ENCODE measurements around the gene GPA33. TPM values are rescaled to one million over a fixed set of nuclear protein-coding genes. Genes with fewer than 3 reads are reported as not detected.

Gene GPA33, protein sequence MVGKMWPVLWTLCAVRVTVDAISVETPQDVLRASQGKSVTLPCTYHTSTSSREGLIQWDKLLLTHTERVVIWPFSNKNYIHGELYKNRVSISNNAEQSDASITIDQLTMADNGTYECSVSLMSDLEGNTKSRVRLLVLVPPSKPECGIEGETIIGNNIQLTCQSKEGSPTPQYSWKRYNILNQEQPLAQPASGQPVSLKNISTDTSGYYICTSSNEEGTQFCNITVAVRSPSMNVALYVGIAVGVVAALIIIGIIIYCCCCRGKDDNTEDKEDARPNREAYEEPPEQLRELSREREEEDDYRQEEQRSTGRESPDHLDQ
- 1 to 10 TPM in 3 of 4 donors, under 1 TPM in 1; 0.71 to 1.3 (median 1.2) TPM for polyA plus RNA-seq (ENCODE audit: insufficient read length in 4 of 4)

DNA sequence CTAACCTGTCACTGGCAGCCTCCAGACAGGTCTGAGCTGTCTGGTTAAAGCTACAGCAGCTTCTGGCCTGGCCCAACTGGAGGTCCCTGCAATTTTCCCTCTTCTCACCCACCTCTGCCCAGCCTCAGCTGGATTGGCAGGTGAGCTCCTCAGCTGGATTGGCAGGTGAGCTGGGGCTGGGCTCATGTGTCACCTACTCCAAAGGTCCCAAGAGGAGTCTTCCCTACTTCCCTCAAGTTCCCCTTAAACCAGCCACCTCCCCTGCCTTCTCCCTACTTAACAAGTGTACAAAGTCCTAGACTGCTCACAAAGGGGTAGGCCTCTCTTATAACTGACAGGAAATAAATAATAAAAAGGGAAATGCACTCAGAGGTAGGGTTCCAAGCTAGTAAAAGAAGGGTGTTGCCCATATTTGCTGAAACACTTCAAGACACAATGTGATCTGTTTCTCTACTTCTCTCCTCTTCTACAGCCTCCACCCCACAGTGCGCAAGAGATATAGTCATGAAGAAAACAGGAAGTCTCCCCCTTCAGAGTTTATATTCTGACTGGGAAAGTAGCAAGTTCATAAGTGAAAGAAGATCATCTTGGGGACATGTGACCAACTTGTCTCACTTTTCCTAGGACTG lies at the start of gene GPA33:
Gene GPA33 (minus strand): TSS at position 64 of the 629 bp plus-strand sequence. CDS start 90 bp downstream, outside the sequence.
- DNase-seq (ENCODE audit: low read depth in 4 of 4, low spot score in 3 of 4): no peak

DNA sequence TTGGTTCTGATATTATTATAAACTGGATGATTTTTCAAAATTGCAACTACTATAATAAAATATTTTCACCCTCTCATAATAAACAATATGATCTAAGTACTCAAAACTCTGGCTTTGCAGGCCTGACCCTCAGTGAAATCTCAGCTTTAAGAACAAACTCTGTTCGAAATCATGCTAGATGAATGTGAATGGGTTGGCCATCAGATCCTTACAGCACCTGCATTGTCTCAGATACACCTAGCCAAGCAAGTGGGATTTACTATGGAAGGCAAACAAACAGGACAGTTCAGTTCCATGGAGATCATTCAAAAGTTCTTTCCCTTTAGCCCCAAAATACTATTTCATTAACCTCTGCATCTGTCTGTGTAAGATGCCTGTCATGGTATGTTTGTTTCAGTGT lies 48.5 kb upstream of the GPA33 start:
- DNase-seq (ENCODE audit: low read depth in 4 of 4, low spot score in 3 of 4): no peak

DNA sequence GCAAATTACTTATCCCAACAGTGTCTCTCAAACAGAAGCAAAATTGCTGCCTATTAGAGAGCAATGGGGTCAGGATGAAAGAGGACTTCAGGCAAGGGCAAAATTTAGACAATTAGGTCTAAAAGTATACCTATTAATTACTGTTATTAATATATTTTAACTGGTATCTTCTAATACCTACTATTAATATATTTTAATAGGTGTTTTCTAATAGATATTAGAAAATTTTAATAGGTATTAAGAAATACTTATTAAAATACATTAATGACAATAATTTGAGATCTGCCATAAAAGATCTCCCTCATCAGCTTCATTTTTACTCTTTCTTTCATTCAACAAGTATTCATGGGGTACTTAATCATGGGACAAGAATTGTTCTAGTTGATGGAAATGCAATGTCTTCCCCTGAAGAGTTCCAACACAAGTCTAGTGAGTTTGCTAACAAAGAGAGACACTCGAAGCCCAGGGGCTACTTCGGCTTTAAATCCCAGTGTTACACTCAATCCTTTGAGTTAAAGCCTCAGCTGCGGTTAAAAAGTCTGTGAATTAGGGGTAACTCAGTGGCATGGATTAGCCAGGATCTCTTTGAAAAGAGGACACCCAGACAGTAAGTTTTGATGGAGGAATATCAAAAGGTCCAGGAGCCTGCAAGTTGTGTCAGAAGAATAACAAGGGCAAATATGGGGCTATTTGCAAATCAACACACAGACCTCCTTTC lies 47.8 kb upstream of the GPA33 start:
- no peak for DNase-seq (ENCODE audit: low read depth in 4 of 4, low spot score in 3 of 4)

DNA sequence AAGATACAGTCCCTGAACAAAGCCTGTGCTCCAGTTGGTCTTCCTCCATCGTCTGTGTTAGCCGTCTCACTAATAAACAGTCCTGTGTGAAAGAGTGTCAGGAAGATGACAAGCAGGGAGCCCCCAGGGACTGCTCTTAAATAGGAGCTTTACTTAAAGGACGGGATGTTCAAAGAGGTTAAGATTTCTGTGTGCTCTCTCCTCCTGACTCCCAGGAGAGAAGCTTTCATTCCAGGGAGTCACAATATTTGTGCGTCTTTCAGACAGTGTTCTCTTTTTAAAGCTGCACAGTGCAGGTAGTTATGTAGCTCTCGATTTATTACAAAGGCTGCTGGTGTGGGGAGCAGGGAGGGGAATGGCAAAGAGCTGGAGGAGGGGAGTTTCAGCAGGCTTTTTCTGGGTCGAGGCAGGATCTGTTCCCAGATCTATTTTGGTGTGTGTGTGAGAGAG lies 47.2 kb upstream of the GPA33 start:
- no peak for DNase-seq (ENCODE audit: low read depth in 4 of 4, low spot score in 3 of 4)

DNA sequence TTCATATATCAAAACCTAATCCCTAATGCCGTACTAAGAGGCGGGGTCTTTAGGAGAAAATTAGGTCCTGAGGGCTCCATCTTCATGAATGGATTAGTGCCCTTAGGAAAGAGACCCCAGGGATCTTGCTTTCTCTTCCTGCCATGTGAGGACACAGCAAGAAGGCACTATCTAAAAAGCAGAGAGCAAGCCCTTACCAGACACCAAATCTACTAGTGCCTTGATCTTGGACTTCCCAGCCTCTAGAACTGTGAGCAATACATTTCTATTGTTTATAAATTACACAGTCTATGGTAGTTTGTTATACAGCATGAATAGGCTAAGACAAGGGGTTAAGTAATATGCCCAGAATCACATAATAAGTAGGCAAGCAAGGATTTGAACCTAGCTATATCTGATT lies 46.6 kb upstream of the GPA33 start:
- no peak for DNase-seq (ENCODE audit: low read depth in 4 of 4, low spot score in 3 of 4)

DNA sequence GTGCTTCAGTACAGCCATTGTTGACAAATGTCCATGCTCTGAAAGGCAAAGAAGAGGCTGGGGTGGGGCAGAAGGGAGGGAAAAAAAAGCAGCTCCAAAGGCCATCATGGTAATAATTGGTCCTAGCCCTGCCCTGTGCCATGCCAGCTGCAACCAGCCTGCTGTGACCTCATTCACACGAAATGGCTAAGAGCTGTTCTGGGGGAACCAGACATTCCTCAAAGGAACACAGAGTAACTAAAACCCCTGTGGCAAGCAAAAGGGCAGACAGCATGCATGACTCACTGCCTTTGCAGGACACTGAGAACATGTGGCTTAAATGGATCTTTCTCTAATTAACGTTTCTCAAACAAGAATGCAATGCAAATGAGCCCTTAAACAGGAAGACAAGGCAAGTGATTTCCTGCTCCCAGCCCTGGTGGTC lies 46.0 kb upstream of the GPA33 start:
- DNase-seq (ENCODE audit: low read depth in 4 of 4, low spot score in 3 of 4): no peak

DNA sequence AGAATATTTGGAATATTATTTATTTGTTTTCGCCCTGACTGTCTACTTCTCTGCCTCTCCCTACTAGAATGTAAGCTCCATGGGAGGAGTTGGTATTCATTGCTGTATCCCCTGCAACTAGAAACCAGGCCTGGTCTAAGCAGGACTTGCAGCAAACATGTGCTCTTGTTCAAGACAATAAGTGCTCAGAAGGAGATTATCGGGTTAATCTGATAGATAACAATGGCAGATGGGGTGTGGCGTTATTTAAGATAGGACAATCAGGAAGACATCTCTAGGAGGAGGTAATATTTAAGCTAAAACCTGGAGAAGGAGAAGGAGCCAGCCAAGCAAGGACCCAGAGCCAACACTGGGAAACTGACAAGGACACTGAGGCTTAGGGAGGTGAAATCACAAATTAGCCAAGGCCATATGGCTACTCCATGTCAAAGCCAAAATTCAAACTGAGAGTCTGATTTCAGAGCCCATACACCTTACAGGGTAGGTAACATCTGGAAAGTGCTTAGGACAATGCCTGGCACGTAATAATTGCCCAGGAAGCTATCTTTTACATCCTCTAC lies 45.2 kb upstream of the GPA33 start:
- no peak for DNase-seq (ENCODE audit: low read depth in 4 of 4, low spot score in 3 of 4)

DNA sequence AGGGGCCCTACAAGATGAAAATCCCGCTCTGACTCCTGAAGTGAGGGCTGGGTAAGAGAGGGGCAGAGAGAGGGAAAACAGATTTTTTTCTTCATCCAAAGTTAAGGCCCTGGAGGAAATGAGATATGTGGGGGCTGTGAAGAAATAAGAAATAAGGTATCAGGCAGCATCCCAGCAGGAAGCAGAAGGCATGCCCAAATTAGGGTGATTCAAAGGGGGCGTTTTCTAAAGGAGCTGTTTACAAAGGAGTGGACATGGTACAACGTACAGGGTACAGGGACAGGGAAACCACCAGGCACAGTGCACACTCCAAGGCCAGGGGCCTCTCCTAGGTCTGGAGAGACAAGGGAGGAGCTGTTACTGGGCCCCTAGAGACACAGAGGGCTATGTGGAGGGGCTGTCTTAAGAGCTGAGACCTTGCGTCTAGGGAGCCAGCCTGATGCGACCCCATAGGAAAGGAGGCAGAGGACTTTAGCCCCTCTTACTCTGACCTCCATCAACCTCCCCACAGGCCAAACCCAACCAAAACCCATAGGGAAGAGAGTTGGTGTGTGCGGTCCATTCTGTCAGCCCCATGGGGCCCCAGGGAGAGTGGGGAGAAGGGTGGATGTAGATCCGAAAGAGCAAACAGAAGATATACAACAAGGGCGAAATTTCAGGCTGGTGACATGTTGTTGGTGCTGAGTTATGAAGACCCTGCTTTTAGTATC lies 42.3 kb upstream of the GPA33 start:
- no peak for DNase-seq (ENCODE audit: low read depth in 4 of 4, low spot score in 3 of 4)

DNA sequence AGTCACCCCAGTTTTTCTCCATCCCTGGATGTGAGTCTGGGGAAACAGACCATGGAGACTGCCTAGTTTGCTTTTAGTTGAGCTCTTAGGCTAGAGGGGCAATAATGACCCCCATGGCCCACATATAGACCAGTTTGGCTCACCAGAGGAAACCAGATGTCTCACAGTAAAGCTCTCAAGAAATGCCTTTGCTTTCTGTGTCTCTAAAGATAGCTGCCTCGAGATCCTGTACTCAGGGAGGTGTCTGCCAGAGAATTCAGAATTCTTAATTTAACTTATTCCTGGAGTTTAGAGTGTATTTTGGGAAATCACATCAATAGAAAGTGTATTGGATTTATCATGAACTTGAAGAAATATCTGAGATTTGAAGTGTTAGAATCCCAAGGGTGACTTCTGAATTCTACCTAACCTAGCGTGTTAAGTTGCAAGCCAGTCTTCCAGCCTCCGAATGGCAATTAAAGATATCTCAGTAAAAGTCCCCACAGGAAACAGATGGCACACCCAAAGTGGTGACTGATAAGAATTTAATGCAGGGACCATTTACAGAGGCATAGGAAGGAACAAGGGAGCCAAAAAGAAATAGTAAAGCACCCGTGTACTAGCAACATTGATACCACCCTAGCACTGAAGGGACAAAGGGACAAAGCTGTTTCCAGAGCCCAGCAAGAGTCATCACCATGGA lies 40.8 kb upstream of the GPA33 start:
- DNase-seq (ENCODE audit: low read depth in 4 of 4, low spot score in 3 of 4): no peak

DNA sequence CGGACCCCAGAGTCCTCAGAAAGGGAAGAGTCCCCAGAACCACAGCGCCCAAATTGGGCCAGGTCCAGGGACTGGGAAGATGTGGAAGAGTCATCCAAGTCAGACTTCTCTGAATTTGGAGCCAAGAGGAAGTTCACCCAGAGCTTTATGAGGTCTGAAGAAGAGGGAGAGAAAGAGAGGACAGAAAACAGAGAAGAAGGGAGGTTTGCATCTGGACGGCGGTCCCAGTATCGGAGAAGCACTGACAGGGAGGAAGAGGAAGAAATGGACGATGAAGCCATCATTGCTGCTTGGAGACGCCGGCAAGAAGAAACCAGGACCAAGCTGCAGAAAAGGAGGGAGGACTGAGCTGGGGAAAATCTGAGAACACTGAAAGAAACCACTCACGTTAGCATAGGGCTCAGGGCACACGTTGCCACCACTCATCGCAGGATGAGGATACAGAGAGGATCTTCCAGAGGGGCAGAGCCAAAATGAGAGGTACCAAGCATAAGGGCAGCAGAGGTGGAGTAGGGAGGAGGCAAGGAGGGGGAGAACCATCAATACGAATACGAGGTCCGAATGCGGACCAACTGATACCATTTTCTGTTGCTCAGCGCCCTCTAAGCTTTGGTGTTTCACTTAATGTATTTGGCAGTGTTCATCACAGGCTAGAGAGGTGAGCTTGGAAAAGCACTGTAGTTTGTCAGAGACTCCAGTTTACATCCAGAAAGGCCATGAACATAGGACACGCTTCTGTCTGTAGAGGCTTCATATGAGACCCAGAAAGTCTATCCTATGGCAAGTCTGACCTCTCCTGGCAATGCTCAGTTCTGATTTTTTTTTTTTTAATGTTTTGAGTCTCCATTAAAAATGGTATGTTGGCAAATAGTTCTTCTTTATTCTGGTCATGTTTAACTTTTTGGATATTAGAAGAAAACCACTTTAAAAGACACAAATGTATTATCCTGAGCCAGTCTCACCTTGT lies 38.4 kb upstream of the GPA33 start:
- DNase-seq (ENCODE audit: low read depth in 4 of 4, low spot score in 3 of 4): no peak

DNA sequence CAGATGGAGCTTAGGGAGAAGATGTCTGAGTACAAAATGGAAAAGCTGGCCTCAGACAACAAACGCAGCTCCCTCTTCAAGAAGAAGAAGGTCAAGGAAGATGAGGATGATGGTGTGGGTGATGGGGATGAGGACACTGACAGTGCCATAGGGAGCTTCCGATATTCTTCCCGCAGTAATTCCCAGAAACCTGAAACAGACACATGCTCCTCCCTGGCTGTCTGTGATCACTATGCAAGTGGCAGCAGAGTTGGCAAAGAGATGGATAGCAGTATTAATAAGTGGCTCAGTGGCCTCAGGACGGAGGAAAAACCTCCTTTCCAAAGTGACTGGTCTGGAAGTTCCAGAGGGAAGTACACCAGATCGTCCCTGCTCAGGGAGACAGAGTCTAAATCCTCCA lies 37.5 kb upstream of the GPA33 start:
- no peak for DNase-seq (ENCODE audit: low read depth in 4 of 4, low spot score in 3 of 4)

DNA sequence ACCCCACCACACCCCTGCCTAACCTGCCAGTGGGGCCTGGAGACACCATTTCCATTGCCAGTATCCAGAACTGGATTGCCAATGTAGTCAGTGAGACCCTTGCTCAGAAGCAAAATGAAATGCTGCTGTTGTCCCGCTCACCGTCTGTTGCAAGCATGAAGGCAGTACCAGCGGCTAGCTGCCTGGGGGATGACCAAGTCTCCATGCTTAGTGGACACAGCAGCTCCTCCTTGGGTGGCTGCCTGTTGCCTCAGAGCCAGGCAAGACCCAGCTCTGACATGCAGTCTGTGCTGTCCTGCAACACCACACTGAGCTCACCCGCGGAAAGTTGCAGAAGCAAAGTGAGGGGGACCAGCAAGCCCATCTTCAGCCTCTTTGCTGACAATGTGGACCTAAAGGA lies 37.1 kb upstream of the GPA33 start:
- DNase-seq (ENCODE audit: low read depth in 4 of 4, low spot score in 3 of 4): no peak

DNA sequence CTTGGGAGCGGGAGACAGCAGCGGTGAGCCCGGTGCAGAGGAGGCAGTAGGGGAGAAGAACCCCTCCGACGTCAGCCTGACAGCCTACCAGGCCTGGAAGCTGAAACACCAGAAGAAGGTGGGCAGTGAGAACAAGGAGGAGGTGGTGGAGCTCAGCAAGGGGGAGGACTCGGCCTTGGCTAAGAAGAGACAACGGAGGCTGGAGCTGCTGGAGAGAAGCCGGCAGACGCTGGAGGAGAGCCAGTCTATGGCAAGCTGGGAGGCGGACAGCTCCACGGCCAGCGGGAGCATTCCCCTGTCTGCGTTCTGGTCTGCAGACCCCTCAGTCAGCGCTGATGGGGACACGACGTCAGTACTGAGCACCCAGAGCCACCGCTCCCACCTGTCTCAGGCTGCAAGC lies 36.6 kb upstream of the GPA33 start:
- DNase-seq (ENCODE audit: low read depth in 4 of 4, low spot score in 3 of 4): no peak

DNA sequence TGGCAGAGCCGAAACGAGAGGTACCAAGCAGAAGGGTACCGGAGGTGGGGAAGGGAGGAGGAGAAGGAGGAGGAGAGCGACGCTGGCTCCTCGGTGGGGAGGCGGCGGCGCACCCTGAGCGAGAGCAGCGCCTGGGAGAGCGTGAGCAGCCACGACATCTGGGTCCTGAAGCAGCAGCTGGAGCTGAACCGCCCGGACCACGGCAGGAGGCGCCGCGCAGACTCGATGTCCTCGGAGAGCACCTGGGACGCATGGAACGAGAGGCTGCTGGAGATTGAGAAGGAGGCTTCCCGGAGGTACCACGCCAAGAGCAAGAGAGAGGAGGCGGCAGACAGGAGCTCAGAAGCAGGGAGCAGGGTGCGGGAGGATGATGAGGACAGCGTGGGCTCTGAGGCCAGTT lies 36.1 kb upstream of the GPA33 start:
- no peak for DNase-seq (ENCODE audit: low read depth in 4 of 4, low spot score in 3 of 4)

DNA sequence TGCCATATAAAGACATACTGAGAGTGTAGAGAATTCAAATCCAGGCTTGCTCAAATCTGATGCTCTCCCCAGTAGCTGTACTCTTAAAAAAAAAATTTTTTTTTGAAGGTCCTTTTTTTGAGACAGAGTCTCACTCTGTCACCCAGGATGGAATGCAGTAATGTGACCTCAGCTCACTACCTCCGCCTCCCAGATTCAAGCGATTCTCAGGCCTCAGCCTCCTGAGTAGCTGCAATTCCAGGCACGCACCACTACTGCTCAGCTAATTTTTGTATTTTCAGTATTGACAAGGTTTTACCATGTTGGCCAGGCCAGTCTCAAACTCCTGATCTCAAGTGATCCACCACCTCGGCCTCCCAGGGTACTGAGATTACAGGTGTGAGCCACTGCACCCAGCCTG lies 32.4 kb upstream of the GPA33 start:
- DNase-seq (ENCODE audit: low read depth in 4 of 4, low spot score in 3 of 4): no peak

DNA sequence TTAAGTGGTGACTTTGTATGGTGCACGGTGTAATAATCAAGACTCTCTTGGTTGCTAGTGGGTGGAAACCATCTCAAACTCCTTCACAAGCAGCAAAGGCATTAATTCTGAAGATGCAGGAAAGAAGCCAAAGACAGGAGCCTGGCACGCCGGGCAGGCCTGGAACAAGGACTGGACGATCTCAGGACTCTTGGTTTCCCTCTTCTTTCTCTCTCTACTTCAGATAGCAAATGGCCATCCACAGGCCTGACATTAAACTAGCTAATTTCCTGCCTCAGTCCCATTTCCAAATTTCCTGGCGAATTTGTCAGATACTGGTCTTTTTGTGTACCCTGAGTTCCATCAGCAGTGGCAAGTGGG lies 31.9 kb upstream of the GPA33 start:
- DNase-seq (ENCODE audit: low read depth in 4 of 4, low spot score in 3 of 4): no peak

DNA sequence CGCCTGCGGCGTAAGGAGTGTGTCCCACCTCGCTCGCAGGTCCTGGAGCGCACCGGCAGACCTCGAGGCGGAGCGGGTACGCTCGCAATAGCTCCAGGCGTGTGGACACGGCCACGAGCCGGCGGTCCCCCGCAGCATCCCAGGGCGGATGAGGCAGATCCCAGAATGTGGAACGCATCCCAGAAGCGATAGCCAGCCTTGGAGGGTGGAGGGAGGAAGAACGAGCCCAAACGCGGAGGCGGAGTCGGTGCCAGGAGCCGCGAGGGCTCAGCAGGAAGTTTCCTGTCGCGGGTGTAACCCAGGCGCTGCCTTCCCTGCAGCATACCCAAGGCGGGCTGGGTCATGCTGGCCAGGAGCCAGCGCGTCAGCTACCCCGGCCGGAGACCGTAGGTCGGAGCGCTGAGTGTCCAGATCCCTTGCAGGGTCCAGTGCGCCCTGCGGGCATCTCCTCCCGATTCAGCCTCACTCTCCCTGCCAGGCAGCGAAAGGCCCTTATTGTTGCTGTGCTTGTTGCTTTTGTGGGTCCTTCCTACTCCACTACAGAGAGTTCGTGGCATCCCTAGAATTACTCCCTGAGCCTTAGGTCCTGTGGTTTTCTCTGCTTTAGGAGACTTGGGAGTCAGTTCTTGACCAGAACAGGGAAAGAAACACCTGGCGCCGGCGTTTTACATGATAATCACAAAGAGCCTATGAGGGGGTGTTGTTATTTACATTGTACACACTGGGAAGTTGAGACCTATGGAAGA lies 31.4 kb upstream of the GPA33 start:
- peak in 3 of 4 donors; percentile 31 to 38 (median 34) for DNase-seq (ENCODE audit: low read depth in 4 of 4, low spot score in 3 of 4)

DNA sequence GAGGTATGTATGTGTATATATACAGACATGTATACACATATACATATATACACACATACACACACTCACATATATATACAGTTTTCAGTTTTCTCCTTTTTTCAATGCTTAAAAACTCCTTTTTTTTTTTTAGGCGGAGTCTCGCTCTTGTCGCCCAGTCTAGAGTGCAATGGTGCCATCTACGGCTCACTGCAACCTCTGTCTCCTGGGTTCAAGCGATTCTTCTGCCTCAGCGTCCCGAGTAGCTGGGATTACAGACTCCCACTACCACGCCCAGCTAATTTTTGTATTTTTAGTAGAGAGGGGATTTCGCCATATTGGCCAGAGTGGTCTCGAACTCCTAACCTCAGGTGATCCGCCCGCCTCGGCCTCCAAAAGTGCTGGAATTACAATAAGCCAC lies 30.7 kb upstream of the GPA33 start:
- DNase-seq (ENCODE audit: low read depth in 4 of 4, low spot score in 3 of 4): no peak
